GM21825 (cell line): ENCODE measurements around the gene TRIM24.
A peak's percentile ranks its signal among the peaks of the same experiment; 100 is the strongest.
"Not testable (repeated sequence)": the region's sequence is repeated elsewhere in the genome, so short reads cannot be mapped to it uniquely, and the experiment has no call there.

Source experiments
- ATAC-seq: cut with Tn5 transposase; IDR thresholded peaks from one replicate; pipeline ENCODE4 v1.9.1; 2021; ENCODE audit warnings: mild to moderate bottlenecking, moderate library complexity; ENCODE audit not compliant: unreplicated experiment

Gene TRIM24

DNA sequence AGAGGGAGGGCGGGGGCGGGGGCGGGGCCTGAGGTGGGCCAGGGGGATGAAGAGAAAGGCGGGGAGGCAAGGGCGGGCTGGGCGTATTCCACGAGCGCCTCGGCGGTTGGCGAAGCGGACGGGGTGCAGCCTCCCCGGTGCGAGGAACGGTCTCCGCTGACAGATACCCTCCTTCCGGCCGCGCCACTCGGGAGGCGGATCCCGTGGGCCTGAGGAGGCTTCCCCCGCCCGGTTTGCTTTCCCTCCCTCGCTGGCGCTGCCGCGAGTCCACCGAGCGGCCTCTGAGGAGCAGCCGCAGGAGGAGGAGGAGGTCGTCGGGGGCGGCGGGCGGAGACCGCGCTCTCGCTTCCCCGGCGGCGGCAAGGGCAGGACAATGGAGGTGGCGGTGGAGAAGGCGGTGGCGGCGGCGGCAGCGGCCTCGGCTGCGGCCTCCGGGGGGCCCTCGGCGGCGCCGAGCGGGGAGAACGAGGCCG lies at the start of gene TRIM24:
Gene TRIM24, plus strand, starts transcription at position 84 of the 473 bp plus-strand sequence. Its CDS starts 290 bp downstream, at position 374.
- ATAC-seq: peak; percentile 71

DNA sequence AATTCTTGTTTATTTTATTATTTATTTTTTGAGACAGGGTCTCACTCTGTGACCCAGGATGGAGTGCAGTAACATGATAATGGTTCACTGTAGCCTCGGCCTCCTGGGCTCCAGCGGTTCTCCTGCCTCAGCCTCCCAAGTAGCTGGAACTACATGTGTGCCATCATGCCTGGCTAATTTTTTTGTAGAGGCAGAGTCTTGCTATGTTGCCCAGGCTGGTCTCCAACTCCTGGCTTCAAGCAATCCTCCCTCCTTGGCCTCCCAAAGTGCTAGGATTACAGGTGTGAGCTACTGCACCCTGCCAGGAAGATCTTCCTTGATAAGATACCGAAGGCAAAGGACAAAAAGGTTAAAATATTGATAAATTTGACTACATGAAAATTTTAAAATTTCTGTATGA lies 48.0 kb upstream of the TRIM24 start:
- not testable (repeated sequence) for ATAC-seq

DNA sequence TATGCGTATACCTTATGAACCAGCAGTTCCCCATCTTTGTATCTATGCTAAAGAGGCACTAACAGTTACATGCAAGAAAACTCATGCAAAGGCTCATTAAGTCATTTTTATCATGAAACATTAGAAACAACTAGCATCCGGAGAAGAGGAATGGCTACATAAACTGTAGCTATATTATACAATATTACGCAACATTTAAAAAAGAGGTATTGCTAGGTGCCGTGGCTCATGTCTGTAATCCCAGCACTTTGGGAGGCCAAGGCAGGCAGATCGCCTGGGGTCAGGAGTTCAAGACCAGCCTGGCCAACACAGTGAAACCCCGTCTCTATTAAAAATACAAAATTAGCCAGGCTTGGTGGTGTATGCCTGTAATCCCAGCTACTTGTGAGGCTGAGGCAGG lies 47.1 kb upstream of the TRIM24 start:
- ATAC-seq: not testable (repeated sequence)

DNA sequence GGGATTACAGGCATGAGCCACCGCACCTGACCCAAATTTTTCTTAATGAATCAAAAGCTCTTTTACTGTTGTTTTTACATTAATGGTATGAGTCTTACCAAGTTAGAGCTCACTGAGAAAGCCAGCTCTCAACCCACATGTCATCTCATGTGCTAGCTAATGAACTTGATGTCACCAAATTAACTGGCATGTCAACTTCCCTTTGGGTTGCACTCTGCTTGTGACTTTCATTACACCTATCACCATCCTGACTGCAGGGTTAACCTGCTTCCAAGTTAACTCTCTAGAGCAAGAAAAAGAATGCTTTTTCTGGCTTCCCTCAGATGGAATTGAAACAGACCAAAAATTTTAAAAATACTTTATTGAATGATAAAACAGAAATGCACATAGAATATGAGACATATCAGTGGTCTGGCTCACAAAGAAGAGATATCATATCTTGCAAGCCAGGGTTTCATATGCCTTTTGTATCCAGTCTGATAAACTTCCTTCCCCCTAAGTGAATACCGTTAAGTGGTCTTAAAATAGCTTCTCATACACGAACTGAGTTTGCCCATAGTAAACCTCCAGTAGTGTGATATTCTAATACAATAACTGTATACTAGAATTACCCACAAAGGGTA lies 42.9 kb upstream of the TRIM24 start:
- no peak for ATAC-seq

DNA sequence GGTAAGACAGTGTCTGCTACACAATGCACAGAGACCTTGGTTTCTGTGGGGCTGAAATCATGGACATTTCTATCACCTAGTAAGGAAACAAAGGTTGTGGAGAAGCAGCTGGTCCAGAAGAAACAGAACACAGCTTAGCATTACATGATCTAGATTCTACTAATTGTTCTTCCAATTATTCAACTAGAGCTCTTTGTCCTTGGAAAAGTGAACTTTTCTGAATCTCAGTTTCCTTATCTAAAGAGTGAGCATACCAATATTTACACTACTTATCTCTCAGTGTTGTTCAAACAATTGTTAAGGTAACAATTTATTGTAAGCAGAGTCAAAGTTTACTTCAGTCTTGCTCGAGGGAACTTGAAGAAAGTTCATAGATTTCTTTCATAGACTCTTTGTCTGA lies 42.3 kb upstream of the TRIM24 start:
- ATAC-seq: no peak

DNA sequence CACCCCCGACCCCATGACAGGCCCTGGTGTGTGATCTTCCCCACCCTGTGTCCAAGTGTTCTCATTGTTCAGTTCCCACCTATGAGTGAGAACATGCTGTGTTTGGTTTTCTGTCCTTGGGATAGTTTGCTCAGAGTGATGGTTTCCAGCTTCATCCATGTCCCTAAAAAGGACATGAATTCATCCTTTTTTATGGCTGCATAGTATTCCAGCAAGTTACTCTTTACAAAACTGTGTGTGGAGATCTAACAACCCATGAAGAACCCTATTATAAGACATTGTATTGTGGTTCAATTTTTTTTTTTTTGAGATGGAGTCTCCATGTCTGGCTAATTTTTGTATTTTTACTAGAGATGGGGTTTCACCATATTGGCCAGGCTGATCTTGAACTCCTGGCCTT lies 41.7 kb upstream of the TRIM24 start:
- ATAC-seq: not testable (repeated sequence)

DNA sequence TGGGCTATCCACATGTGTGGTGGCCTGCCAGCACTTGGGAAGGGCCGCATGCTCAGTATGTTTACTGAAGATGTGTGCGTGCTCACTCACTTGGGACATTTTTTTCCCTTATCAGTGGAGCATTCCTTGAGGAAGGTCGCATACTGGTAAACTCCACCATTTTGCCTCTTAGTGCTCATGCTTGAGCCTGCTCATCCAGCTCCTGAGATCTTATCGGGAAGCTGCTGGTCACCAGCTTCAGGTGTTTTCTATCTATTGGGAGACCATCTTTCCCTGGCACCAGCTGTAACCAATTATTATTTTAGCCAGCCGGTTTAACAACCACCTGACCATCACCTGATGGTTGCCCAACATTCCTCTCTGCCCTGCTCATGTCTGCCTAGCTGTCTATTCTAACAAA lies 35.0 kb upstream of the TRIM24 start:
- ATAC-seq: no peak

DNA sequence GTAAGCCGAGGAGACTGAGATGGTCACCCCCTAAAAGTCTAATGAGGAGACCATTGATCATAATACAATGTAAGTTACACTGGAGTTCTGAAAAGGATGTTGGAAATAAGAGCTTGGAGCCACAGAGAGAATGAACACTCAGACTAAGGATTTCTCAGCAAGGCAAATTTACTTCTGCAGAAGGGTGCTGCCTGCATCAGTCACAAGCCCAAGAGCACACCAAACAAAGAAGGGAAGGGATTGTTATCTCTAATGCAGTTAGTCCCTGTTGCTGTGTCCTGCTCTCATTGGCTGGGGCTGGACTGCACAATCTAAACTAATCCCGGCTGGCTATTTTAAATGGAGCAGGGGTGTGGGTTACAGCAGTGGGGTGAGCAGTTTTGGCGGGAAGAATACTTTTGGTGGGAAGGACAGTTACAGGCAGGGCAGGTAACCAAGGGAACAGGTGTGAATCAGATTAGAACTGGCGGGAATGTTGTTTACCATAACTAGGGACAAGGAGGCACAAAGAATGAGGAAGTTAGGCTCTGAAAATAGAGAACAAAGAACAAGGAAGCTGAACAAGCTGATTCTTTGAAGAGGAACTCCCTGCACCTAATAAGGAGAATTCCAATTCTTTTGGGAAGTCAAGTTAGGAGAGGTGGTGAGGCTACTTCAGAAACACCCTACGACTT lies 30.3 kb upstream of the TRIM24 start:
- ATAC-seq: no peak

DNA sequence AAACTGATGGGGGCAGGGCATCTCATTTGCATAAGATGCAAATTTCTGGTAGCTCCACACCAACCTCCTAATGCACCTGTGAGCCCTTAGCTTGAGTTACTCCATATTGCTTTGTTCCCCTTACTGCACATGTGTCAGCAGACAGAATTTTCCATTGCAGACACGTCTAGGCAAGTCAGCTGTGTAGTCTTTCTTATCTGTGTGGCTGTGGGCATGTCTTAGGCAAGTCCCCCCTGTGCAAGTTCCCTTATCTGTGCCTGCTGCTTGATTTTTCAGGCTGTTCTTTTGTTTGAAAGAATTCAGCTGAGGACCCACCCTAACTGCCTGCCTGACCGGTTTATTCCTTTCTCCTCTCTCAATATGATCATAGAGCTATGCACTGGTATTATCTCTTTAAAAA lies 28.5 kb upstream of the TRIM24 start:
- no peak for ATAC-seq

DNA sequence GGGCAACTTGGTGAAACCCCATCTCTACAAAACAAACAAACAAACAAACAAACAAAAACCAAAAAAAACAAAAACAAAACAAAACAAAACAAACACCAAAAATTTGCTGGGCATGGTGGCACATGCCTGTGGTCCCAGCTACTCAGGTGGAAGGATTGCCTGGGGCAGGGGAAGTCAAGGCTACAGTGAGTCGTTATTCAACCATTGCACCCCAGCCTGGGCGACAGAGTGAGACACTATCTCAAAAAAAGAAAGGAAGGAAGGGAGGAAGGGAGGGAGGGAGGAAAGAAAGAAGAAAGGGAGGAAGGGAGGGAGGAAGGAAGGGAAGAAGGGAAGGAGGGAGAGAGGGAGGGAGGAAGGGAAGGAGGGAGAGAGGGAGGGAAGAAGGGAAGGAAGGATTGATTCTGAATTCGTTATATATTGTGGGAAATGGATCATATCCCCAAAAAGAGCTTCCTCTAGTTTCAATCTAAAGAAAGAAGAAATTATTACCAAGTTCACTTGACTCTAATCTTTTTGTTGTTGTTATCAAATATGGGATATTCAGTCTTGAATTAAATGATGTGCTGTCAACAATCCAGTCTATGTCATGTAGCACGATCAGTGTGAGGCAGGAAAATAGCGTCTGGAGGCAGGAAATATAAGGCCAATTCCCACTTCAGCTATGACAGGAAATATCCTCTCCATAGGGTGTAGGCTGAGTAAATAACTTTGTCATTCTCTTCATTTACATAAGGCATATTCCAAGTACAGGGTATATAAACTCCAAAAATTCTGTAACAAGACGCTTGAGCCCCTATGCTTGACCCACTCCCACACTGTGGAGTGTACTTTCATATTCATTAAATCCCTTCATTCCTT lies 26.2 kb upstream of the TRIM24 start:
- no peak for ATAC-seq

DNA sequence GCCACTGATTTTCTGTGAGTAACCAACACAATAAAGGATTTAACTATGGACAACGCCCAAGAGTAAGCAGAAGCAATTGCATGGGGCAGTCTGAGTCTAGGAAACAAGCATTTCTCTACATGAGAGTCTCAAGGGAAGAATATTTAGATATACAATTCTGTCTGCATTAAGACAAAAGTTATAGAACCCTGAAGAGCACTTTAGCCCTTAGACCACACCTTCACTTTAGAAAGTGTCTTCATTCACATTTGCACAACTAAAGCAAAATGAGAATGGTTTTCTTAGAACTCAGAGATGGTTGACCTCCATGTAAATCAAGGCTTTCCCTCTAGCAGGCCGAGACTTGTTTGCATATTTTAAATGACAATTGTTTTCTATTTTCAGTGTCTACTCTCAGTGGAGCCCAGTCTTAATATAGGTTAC lies 25.5 kb upstream of the TRIM24 start:
- no peak for ATAC-seq

DNA sequence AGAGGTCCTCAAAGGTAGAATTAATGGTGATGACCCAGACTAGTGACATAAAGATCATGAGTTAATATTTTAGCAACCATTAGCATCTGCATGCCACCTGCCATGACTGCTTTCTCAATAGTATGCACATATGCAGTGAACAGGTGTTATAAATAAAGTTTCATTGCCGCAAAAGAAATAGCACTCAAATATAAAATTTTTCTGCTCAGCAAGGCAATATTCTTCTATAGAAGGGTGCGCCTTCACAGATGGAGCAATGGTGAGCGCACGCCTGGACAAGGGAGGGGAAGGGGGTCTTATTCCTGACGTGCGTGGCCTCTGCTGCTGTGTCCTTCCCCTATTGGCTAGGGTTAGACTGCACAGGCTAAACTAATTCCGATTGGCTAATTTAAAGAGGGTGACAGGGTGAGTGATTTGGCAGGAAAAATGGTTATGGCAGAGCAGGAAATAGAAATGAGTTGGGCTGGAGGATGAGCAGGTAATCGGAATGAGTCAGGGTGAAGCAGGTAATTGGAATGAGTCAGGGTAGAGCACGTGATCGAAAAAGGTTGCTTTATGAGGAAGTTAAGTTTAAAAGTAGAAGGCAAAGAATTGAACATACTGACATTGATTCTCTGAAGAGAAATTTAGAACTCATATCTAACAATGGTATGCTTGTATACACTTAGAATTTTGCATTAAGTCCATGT lies 24.7 kb upstream of the TRIM24 start:
- no peak for ATAC-seq

DNA sequence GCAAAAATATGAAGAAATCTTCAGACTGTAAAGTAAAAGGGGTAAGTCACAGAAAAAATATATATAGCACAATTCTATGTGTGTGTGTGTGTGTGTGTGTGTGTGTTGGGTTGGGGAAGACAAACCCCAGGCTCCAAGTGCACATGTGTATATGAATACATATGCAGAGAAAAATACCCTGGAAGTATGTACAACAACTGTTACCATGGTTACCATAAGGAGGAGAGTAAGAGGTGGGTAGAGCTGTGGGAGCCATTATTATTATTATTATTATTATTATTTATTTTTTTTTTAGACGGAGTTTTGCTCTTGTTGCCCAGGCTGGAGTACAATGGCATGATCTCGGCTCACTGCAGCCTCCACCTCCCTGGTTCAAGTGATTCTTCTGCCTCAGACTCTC lies 23.7 kb upstream of the TRIM24 start:
- ATAC-seq: no peak

DNA sequence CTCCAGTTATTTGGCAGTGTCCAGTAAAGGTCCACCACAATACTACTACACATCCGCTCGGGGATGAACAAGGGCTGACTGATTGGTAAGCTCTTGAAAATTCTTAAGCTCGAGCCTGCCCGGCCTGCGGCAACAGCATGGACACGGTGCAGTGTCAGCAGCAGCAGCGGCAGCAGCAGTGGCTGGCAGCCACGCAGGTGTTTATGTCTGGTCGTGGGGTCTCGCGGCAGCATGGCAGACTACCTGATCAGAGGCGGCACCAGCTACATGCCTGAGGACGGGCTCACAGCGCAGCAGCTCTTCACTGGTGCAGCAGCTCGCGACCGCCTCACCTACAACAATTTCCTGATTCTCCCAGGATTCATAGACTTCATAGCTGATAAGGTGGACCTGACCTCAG lies 19.6 kb upstream of the TRIM24 start:
- ATAC-seq: no peak

DNA sequence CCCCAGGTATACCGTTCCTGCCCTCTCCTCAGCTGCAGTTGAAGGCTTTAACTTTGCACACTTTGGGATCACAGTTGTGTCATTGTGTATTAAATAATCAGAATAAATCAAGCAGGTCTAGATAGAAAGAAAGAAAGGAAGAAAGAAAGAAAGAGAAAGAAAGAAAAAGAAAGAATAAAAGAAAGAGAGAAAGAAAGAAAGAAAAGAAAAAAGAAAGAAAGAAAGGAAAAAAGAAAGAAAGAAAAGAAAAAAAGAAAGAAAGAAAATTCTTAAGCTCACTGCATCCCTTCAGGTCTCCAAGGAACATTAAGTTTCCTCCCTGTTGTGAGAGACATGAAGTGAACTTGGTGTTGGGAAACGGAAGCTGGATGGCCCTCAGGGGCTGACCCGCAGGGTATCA lies 17.2 kb upstream of the TRIM24 start:
- ATAC-seq: no peak

DNA sequence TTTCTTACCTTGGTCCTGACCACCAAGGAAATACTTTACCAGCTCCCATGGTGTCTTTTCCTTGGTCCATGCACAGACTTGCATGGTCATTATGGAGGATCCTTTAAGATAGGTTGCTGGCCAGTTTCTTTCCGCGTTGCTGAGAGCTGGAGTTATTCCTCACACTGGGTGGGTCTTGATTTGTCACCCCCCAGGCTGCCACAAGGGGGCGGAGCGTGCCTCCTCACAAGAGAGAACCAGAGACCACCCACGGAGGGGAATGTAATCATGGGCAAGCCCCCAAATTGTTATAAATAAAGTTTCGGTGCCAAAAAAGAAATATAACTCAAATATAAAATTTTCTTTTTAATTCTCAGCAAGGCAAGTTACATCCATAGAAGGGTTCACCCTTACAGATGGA lies 10.5 kb upstream of the TRIM24 start:
- no peak for ATAC-seq

DNA sequence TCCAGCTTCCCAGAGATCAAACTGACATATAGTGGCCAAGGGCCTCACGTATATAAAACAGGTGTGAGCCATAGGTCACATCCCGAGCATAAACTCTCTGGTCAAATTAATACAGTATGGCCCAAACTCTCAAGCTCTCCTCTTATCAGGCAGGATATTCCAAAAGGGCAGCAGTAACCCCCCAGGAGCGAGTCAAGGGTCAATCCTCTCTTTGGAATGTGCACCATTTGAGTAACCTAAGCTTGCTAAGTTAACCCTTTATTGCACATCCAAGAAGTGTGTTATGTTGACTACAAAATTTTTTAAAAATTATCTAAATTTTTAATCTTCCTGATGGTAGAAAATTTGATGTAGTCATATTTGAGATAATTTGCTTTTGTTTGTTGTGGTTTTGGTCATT lies 4.5 kb upstream of the TRIM24 start:
- ATAC-seq: no peak

DNA sequence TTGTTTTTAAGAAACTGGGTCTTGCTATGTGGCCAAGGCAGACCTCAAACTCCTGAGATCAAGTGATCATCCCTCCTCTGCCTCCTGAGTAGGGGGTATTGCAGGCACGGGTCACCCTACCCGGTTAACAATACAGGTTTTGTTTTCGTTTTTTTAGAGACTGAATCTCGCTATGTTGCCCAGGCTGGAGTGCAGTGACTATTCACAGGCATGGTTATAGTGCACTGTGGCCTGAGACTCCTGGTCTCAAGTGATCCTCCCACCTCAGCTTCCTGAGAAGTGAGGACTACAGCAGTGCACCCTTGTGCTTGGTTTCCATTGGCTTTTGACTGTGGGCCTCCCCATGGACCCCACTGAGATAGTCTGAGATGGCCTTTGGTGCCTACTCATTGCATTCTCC lies 3.8 kb upstream of the TRIM24 start:
- ATAC-seq: no peak

DNA sequence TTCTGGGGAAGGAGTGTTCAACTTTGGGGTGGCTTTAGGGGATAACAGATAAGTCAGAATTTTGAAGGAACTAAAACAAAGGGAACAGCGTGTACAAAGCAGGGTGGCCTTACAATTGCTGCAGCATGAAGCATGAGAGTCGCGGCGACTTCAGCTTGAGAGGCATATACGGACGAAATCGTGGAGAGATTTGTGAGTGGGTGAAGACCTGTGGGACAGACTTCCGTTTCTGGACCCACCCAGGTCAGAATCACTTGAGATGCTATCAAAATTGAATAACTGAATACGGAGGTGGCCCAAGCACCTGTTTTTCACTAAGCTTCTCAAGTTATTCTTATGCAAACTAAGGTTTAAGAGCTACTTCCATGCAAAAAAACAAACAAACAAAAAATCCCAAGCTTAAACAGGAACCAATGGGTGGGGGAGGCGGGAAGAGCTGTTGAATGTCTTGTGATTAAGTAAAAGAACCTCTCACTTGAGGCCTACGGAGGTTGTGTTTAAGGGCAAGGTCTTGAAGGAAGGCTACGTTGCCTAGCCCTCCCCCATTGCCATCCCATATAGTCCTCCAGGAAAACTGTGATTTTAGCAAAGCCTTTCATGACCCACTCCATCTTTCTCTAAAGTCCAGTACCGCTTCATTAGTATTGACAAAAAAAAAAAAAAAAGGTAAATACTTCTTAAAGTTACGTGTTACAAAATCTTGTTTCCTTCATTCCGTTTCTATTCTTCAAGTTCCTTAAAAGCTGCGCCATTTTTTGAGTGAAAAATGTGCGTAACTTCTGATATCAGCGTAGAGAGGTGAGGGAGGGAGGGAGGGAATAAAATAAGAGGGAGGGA lies 1.3 kb upstream of the TRIM24 start:
- no peak for ATAC-seq
